Uterus (tissue), 4 donors: ENCODE data around the gene FLVCR2. TPM values are rescaled to one million over a fixed set of nuclear protein-coding genes. Genes with fewer than 3 reads are reported as not detected.

Experiments used
- DNase-seq, 2 donors: peaks; one replicate each; pipeline ENCODE4 v3.0.0-alpha.2; 2019 to 2020
- H3K27ac ChIP-seq, 2 donors: fragments of 200-600 bp; sonication (generic); 1 replicate in 1 of 2; 2 replicates in 1 of 2; pipeline ENCODE4 v1.5.1; 2016 to 2018
- H3K27me3 ChIP-seq, 2 donors: fragments of 200-600 bp; sonication (generic); one replicate each; pipeline ENCODE4 v1.5.1; 2018 to 2019; ENCODE audit warnings: control low read depth in 1 of 2
- H3K36me3 ChIP-seq, 2 donors: fragments of 200-600 bp; sonication (generic); one replicate each; pipeline ENCODE4 v1.5.1; 2019; ENCODE audit warnings: control low read depth in 1 of 2
- H3K4me1 ChIP-seq, 2 donors: fragments of 200-600 bp; sonication (generic); one replicate each; pipeline ENCODE4 v1.5.1; 2018 to 2019; ENCODE audit warnings: control low read depth in 1 of 2
- H3K4me3 ChIP-seq, 2 donors: fragments of 200-600 bp; sonication (generic); 1 replicate in 1 of 2; 2 replicates in 1 of 2; pipeline ENCODE4 v1.5.1; 2018 to 2019; ENCODE audit warnings: mild to moderate bottlenecking in 1 of 2
- H3K9me3 ChIP-seq, 2 donors: fragments of 200-600 bp; sonication (generic); one replicate each; pipeline ENCODE4 v1.5.1; 2019; ENCODE audit warnings: control low read depth in 1 of 2
- POLR2A ChIP-seq, 2 donors: fragments of 450-650 bp; IDR thresholded peaks; one replicate each; pipeline ENCODE4 v1.6.1; 2016; ENCODE audit warnings: antibody characterized with exemption in 2 of 2, mild to moderate bottlenecking in 1 of 2, moderate library complexity in 1 of 2
- intact Hi-C: fragments of 100-400 bp; cut with DNase I; formaldehyde crosslinking; loops from one replicate; pipeline ENCODE4 v1.15.1; 2023; ENCODE audit warnings: low total_unique reads
- total RNA-seq, 4 donors: library from RNA; depleted of rRNA in 3 of 4; stranded (reverse); fragments of >200 nt in 3 of 4; gene quantifications; one replicate each; pipeline versions ENCODE4 v1.1.0 to v1.2.4, GENCODE V29; 2014 to 2023
- TF ChIP-seq, protein P1 (sequence below), 4 experiments: fragments of 200-600 bp in 2 of 4; fragments of 450-650 bp in 2 of 4; sonication (generic) in 2 of 4; IDR thresholded peaks; one replicate each; pipeline ENCODE4 v1.5.1; 2016 to 2019; ENCODE audit warnings: antibody characterized with exemption in 4 of 4, mild to moderate bottlenecking in 2 of 4, moderate library complexity in 1 of 4
- donor health status: DM: yes; HTN: yes; CAD: no.

The FLVCR2 gene
- total RNA-seq, 4 donors from 2014 or later = 2.3 to 15.0 (median 3.3) TPM

DNA sequence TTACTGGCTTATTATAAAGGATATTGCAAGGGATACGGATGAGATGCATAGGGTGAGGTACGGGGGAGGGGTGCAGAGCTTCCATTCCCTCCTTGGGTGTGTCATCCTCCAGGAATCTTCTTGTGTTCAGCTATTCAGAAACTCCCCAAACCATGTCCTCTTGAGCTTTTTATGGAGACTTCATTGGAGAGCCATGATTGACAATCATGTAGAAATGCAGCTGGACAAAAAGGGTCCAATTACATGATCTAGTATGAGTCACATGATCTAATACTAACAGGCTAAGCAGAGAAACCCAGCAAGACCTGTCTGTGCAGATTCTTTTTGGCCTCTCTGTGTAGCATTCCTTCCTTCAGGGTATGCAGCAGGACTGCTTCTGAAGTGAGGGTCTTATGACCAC is 23.9 kb upstream of the FLVCR2 start:
- Histone ChIP-seq H3K9me3 (no peaks in the 10 kb centered on the region), H3K27ac (no peak overlapping the region), H3K4me3 (no peak overlapping the region), H3K4me1 (no peaks in the 10 kb centered on the region), H3K36me3 (no peaks in the 10 kb centered on the region), H3K27me3 (no peaks in the 10 kb centered on the region)
- no peak for DNase-seq
- TF ChIP-seq, protein P1, sequence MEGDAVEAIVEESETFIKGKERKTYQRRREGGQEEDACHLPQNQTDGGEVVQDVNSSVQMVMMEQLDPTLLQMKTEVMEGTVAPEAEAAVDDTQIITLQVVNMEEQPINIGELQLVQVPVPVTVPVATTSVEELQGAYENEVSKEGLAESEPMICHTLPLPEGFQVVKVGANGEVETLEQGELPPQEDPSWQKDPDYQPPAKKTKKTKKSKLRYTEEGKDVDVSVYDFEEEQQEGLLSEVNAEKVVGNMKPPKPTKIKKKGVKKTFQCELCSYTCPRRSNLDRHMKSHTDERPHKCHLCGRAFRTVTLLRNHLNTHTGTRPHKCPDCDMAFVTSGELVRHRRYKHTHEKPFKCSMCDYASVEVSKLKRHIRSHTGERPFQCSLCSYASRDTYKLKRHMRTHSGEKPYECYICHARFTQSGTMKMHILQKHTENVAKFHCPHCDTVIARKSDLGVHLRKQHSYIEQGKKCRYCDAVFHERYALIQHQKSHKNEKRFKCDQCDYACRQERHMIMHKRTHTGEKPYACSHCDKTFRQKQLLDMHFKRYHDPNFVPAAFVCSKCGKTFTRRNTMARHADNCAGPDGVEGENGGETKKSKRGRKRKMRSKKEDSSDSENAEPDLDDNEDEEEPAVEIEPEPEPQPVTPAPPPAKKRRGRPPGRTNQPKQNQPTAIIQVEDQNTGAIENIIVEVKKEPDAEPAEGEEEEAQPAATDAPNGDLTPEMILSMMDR (IDR thresholded peaks at IDR 0.05) = no peak
- no peak for TF ChIP-seq POLR2A (IDR thresholded peaks at IDR 0.05)
- intact Hi-C loops = no loop called here

DNA sequence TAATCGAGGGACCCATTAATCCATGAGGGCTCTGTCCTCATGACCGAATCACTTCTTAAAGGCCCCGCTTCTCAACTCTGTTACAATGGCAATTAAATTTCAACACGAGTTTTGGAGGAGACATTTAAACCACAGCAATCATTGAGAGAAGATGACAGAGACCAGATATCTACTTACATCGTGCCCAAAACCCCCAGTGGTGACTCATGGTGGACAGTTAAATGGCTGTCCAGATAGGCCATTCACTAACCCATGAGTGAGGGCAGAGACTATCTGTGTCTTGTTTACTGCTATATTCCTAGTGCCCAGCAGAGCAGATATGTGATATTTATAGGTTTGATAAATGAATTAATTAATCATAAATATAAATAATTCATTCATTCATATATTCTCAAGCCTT is 20.0 kb upstream of the FLVCR2 start:
- H3K27me3 ChIP-seq = no peaks in the 10 kb centered on the region
- DNase-seq = no peak
- intact Hi-C loops = no loop called here
- H3K4me1 ChIP-seq = no peaks in the 10 kb centered on the region
- H3K36me3 ChIP-seq = no peaks in the 10 kb centered on the region
- no peaks in the 10 kb centered on the region for H3K9me3 ChIP-seq
- no peak overlapping the region for H3K27ac ChIP-seq
- TF ChIP-seq, protein P1 (IDR thresholded peaks at IDR 0.05) = no peak
- no peak for TF ChIP-seq POLR2A (IDR thresholded peaks at IDR 0.05)
- no peak overlapping the region for H3K4me3 ChIP-seq

DNA sequence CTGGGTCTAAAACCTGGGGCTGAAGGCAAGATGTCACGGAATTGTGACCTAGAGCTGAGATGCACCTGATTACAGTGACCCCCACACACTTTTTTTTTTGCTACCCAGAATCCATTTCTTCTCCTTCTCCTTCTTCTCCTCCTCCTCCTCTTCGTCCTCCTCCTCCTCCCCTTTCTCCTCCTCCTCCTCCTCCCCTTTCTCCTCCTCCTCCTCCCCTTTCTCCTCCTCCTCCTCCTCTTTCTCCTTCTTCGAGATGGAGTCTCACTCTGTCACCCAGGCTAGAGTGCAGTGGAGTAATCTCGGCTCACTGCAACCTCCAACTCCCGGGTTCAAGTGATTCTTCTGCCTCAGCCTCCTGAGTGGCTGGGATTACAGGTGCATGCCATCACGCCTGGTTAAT is 19.4 kb upstream of the FLVCR2 start:
- intact Hi-C loops = no loop called here
- Histone ChIP-seq H3K4me1 (no peaks in the 10 kb centered on the region), H3K36me3 (no peaks in the 10 kb centered on the region), H3K9me3 (no peaks in the 10 kb centered on the region), H3K27me3 (no peaks in the 10 kb centered on the region), H3K4me3 (no peak overlapping the region), H3K27ac (no peak overlapping the region)
- no peak for TF ChIP-seq POLR2A (IDR thresholded peaks at IDR 0.05)
- TF ChIP-seq, protein P1 (IDR thresholded peaks at IDR 0.05) = no peak
- no peak for DNase-seq

DNA sequence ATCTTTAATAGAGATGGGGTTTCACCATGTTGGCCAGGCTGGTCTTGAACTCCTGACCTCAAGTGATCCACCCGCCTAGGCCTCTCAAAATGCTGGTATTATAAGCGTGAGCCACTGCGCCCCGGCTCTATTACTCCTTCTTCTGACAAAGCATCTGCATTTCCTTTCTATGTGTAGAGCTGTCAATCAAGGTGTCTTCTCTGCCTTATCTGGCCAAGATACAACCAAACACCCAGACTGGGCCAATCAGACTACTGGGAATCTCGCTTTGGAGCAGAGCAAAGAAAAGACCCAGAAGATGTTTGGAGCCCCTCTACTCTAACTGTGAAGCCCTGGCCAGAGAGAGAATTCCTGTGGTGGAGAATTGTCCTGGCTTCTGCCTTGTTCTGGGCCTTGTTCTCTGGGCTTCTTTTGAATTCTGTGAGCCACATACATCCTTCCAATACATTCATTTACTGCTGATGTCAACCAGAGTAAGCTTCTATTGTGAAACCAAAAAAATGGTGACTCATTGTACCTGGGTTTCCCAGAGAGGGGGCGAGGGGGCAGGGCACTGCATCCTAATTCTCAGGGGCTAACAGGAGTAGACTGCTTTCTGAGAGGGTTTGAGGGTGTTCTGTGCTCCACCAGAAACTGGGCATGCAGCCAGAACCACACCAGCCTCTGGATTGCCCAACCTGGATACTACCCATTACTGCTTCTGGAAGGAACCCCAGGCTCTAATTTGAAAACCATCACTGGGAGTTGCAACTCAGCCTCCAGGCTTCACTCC is 18.8 kb upstream of the FLVCR2 start:
- TF ChIP-seq POLR2A (IDR thresholded peaks at IDR 0.05) = no peak
- TF ChIP-seq, protein P1 (IDR thresholded peaks at IDR 0.05) = no peak
- intact Hi-C loops = no loop called here

DNA sequence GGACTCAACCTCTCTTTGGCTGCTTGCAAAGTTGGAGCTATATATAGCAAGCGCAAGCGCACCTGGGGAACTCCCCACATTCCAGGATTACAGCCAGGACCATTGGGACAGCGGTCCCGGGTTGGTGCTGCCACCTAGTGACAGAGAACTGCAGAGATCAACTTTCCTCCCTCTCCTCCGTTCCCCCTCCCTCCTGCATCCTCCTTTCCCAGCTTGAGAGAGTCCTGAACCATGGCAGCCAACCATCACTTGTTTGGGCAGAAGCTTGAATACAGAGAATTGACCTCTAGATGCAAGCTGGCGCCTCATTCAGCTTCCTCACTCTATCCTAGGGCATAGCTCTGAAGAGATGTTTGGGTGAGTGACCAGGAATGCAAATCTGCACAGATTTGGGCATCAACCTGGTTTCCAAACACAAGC is 17.4 kb upstream of the FLVCR2 start:
- intact Hi-C loops = no loop called here
- no peak for TF ChIP-seq POLR2A (IDR thresholded peaks at IDR 0.05)
- TF ChIP-seq, protein P1 (IDR thresholded peaks at IDR 0.05) = peak; percentile 48 to 69 (median 64)
- H3K27me3 ChIP-seq = no peaks in the 10 kb centered on the region
- DNase-seq = peak; percentile 55 to 56
- no peak overlapping the region for H3K27ac ChIP-seq
- no peaks in the 10 kb centered on the region for H3K9me3 ChIP-seq
- no peaks in the 10 kb centered on the region for H3K36me3 ChIP-seq
- no peak overlapping the region for H3K4me3 ChIP-seq
- H3K4me1 ChIP-seq = no peaks in the 10 kb centered on the region

More for the DNA sequence above, 18.8 kb upstream of the FLVCR2 start:
- no peak for DNase-seq
- no peak overlapping the region for H3K27ac ChIP-seq
- no peaks in the 10 kb centered on the region for H3K36me3 ChIP-seq
- H3K4me3 ChIP-seq = no peak overlapping the region
- no peaks in the 10 kb centered on the region for H3K27me3 ChIP-seq
- H3K9me3 ChIP-seq = no peaks in the 10 kb centered on the region
- H3K4me1 ChIP-seq = no peaks in the 10 kb centered on the region
